Stimulated activated CD8-positive, alpha-beta memory T cell treated with anti-CD3 and anti-CD28 coated beads, Interleukin-15, amount 100 ng/mL, for 4 hours (primary cell): Measurements from ENCODE around the gene CDH19.

Experiments used
- DNase-seq, 2 donors: peaks; one replicate each; pipeline ENCODE4 v3.0.0-alpha.2; 2020; ENCODE audit warnings: low read depth in 2 of 2

CDH19 gene

DNA sequence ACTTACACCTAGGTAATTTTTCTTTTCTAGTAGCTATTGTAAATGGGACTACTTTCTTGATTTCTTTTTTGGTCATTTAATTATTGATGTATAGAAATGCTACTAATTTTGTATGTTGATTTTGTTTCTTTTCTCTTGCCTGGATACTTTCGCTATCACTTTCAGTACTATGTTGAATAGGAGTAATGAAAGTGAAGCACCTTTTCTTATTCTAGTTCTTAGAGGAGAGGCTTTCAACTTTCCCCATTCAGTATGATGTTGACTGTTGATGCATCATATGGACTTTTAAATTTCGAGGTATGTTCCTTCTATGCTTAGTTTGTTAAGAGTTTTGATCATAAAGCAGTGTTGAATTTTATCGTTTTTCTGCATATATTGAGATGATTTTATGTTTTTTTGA, 142.5 kb downstream of the CDH19 start:
- no peak for DNase-seq

DNA sequence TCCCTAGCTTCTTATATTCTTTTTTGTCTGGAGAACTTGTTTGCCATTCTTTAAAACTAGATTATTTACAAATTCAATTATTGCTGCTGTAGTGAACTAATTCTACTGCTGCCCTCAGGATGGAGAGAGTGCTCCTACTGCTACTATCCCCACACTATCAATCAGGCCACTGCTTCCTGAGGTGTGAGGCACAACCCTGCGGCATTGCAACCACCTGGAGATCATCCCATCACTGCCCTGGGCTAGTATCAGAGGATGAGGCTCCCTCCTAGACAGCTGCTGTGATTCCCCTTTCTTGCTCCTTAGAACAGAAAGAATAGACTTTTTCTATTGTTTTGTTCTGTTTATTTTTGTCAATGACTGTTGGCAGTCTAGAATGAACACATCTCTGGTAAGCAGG, 146.6 kb downstream of the CDH19 start:
- no peak for DNase-seq
